Activated T-helper 2 cell treated with anti-CD3 and anti-CD28 coated beads, Interferon-gamma antibody, Interleukin-2, Interleukin-4, amounts not matched to agents 10 μg/mL and 5 μg/mL and 100 μg/mL, durations not matched to agents 14 hours and 24 hours and 36 hours (primary cell): ENCODE measurements around the gene BIRC2. TPM values are rescaled to one million over a fixed set of nuclear protein-coding genes. Genes with fewer than 3 reads are reported as not detected.
"Not testable (repeated sequence)": the region's sequence is repeated elsewhere in the genome, so short reads cannot be mapped to it uniquely, and the experiment has no call there.

Experiments
- DNase-seq: peaks from one replicate; pipeline ENCODE4 v3.0.0; 2021; ENCODE audit warnings: low spot score
- H3K27ac Mint-ChIP-seq: one replicate; pipeline ENCODE4 v1.8.0; 2021; ENCODE audit warnings: mixed read lengths
- H3K27me3 Mint-ChIP-seq: one replicate; pipeline ENCODE4 v1.8.0; 2021; ENCODE audit warnings: low read depth, mixed read lengths
- H3K36me3 Mint-ChIP-seq: one replicate; pipeline ENCODE4 v1.8.0; 2021; ENCODE audit warnings: low read depth, mixed read lengths
- H3K4me1 Mint-ChIP-seq: one replicate; pipeline ENCODE4 v1.8.0; 2021; ENCODE audit warnings: low read depth, mixed read lengths
- H3K4me3 Mint-ChIP-seq: one replicate; pipeline ENCODE4 v1.8.0; 2021; ENCODE audit warnings: low read depth, mild to moderate bottlenecking, moderate library complexity, mixed read lengths
- H3K9me3 Mint-ChIP-seq: one replicate; pipeline ENCODE4 v1.8.0; 2021; ENCODE audit warnings: mixed read lengths
- intact Hi-C: fragments of 100-400 bp; cut with micrococcal nuclease; formaldehyde crosslinking; loops from one replicate; pipeline ENCODE4 v1.15.1; 2023
- total RNA-seq: library from RNA; stranded (reverse); gene quantifications from 2 replicates; pipeline ENCODE4 v1.2.3, GENCODE V29; 2022

The BIRC2 gene
- total RNA-seq, 1 donor from 2014 or later: 30.4 TPM

GRCh38 chr11:102361086-102362031 lies 14.3 kb downstream of the BIRC2 start:
- Mint-ChIP-seq H3K27ac (peak overlapping the region; percentile 18), H3K27me3 (no peaks in the 10 kb centered on the region), H3K4me3 (no peak overlapping the region), H3K9me3 (peaks cover 16% of the 10 kb centered on the region), H3K36me3 (peaks cover 82% of the 10 kb centered on the region), H3K4me1 (peaks cover 42% of the 10 kb centered on the region)
- intact Hi-C loops: no loop called here
- no peak for DNase-seq

GRCh38 chr11:102364991-102365390 lies 18.0 kb downstream of the BIRC2 start:
- H3K36me3 Mint-ChIP-seq: peaks cover 72% of the 10 kb centered on the region
- no peak for DNase-seq
- H3K4me1 Mint-ChIP-seq: peaks cover 33% of the 10 kb centered on the region
- no peak overlapping the region for H3K27ac Mint-ChIP-seq
- no peaks in the 10 kb centered on the region for H3K27me3 Mint-ChIP-seq
- intact Hi-C loops: no loop called here
- H3K9me3 Mint-ChIP-seq: peaks cover 4% of the 10 kb centered on the region
- no peak overlapping the region for H3K4me3 Mint-ChIP-seq

- no peak for DNase-seq
- peaks cover 4% of the 10 kb centered on the region for H3K9me3 Mint-ChIP-seq
- H3K27ac Mint-ChIP-seq: no peak overlapping the region
- H3K36me3 Mint-ChIP-seq: peaks cover 58% of the 10 kb centered on the region
- H3K4me1 Mint-ChIP-seq: peaks cover 18% of the 10 kb centered on the region
- H3K4me3 Mint-ChIP-seq: no peak overlapping the region
- intact Hi-C loops: loop anchor here (1.0 kb wide), 1 partner anchor 128 kb away; no protein-coding TSS in a partner anchor
- no peaks in the 10 kb centered on the region for H3K27me3 Mint-ChIP-seq
Observed at GRCh38 chr11:102367364-102367763, 20.4 kb downstream of the BIRC2 start.

GRCh38 chr11:102368472-102368871 lies 21.5 kb downstream of the BIRC2 start:
- intact Hi-C loops: no loop called here
- peak overlapping the region; percentile 0 for H3K27ac Mint-ChIP-seq
- no peak for DNase-seq
- H3K4me3 Mint-ChIP-seq: no peak overlapping the region
- H3K27me3 Mint-ChIP-seq: no peaks in the 10 kb centered on the region
- H3K4me1 Mint-ChIP-seq: peaks cover 18% of the 10 kb centered on the region
- peaks cover 4% of the 10 kb centered on the region for H3K9me3 Mint-ChIP-seq
- H3K36me3 Mint-ChIP-seq: peaks cover 56% of the 10 kb centered on the region

- intact Hi-C loops, DNase-seq, H3K27me3 Mint-ChIP-seq, H3K9me3 Mint-ChIP-seq, H3K4me3 Mint-ChIP-seq, H3K4me1 Mint-ChIP-seq, H3K27ac Mint-ChIP-seq: not testable (repeated sequence)
- H3K36me3 Mint-ChIP-seq: peaks cover 58% of the 10 kb centered on the region
Observed at GRCh38 chr11:102374633-102375424, 27.8 kb downstream of the BIRC2 start.

- H3K4me3 Mint-ChIP-seq: no peak overlapping the region
Observed at GRCh38 chr11:102375720-102376399, 28.8 kb downstream of the BIRC2 start.

GRCh38 chr11:102377891-102378290 lies 30.9 kb downstream of the BIRC2 start:
- peaks cover 67% of the 10 kb centered on the region for H3K36me3 Mint-ChIP-seq
- peaks cover 5% of the 10 kb centered on the region for H3K4me1 Mint-ChIP-seq
- H3K4me3 Mint-ChIP-seq: no peak overlapping the region
- no peaks in the 10 kb centered on the region for H3K9me3 Mint-ChIP-seq
- no peak overlapping the region for H3K27ac Mint-ChIP-seq
- no peaks in the 10 kb centered on the region for H3K27me3 Mint-ChIP-seq
- no peak for DNase-seq
- intact Hi-C loops: no loop called here

More at GRCh38 chr11:102375720-102376399, 28.8 kb downstream of the BIRC2 start:
- Mint-ChIP-seq H3K27me3 (no peaks in the 10 kb centered on the region), H3K9me3 (peaks cover 4% of the 10 kb centered on the region), H3K27ac (no peak overlapping the region), H3K4me1 (peaks cover 7% of the 10 kb centered on the region), H3K36me3 (peaks cover 64% of the 10 kb centered on the region)
- intact Hi-C loops: no loop called here
- DNase-seq: no peak

- peaks cover 68% of the 10 kb centered on the region for H3K36me3 Mint-ChIP-seq
- intact Hi-C loops: no loop called here
Observed at GRCh38 chr11:102378818-102379217, 31.8 kb downstream of the BIRC2 start.

GRCh38 chr11:102382384-102382783 lies 35.4 kb downstream of the BIRC2 start:
- no peak overlapping the region for H3K27ac Mint-ChIP-seq
- H3K4me3 Mint-ChIP-seq: no peak overlapping the region
- peaks cover 10% of the 10 kb centered on the region for H3K4me1 Mint-ChIP-seq
- intact Hi-C loops: no loop called here
- no peak for DNase-seq
- H3K27me3 Mint-ChIP-seq: no peaks in the 10 kb centered on the region
- peaks cover 65% of the 10 kb centered on the region for H3K36me3 Mint-ChIP-seq
- no peaks in the 10 kb centered on the region for H3K9me3 Mint-ChIP-seq

More at GRCh38 chr11:102378818-102379217, 31.8 kb downstream of the BIRC2 start:
- Mint-ChIP-seq H3K4me3 (no peak overlapping the region), H3K27ac (no peak overlapping the region), H3K9me3 (no peaks in the 10 kb centered on the region), H3K4me1 (peaks cover 5% of the 10 kb centered on the region), H3K27me3 (no peaks in the 10 kb centered on the region)
- no peak for DNase-seq

GRCh38 chr11:102383839-102384238 lies 36.8 kb downstream of the BIRC2 start:
- no peaks in the 10 kb centered on the region for H3K27me3 Mint-ChIP-seq
- intact Hi-C loops: no loop called here
- no peak overlapping the region for H3K27ac Mint-ChIP-seq

GRCh38 chr11:102384419-102385079 lies 37.5 kb downstream of the BIRC2 start:
- peaks cover 57% of the 10 kb centered on the region for H3K36me3 Mint-ChIP-seq
- no peak overlapping the region for H3K27ac Mint-ChIP-seq
- H3K4me3 Mint-ChIP-seq: no peak overlapping the region
- DNase-seq: no peak
- H3K9me3 Mint-ChIP-seq: no peaks in the 10 kb centered on the region
- H3K4me1 Mint-ChIP-seq: peaks cover 7% of the 10 kb centered on the region
- intact Hi-C loops: no loop called here
- no peaks in the 10 kb centered on the region for H3K27me3 Mint-ChIP-seq

More at GRCh38 chr11:102383839-102384238, 36.8 kb downstream of the BIRC2 start:
- H3K4me3 Mint-ChIP-seq: no peak overlapping the region
- H3K36me3 Mint-ChIP-seq: peaks cover 57% of the 10 kb centered on the region
- no peak for DNase-seq
- H3K9me3 Mint-ChIP-seq: no peaks in the 10 kb centered on the region
- H3K4me1 Mint-ChIP-seq: peaks cover 7% of the 10 kb centered on the region
